ENCODE results near the gene ZNF516.
"Not testable (repeated sequence)": the region's sequence is repeated elsewhere in the genome, so short reads cannot be mapped to it uniquely, and the experiment has no call there.

The ZNF516 gene

GRCh38 chr18:76490033-76490432 is 5.0 kb downstream of the ZNF516 start:
- DNase-seq (ENCODE audit: low read depth): no peak

GRCh38 chr18:76489081-76489480 is 6.0 kb downstream of the ZNF516 start:
- no peak for DNase-seq (ENCODE audit: low read depth)

GRCh38 chr18:76488190-76488589 is 6.9 kb downstream of the ZNF516 start:
- no peak for DNase-seq (ENCODE audit: low read depth)

- no peak for DNase-seq (ENCODE audit: low read depth)
These were observed 7.3 kb downstream of the ZNF516 start for GRCh38 chr18:76487782-76488181.

- no peak for DNase-seq (ENCODE audit: low read depth)
These were observed 8.0 kb downstream of the ZNF516 start for GRCh38 chr18:76487070-76487469.

- no peak for DNase-seq (ENCODE audit: low read depth)
These were observed 8.5 kb downstream of the ZNF516 start for GRCh38 chr18:76486574-76486973.

- no peak for DNase-seq (ENCODE audit: low read depth)
These were observed 9.0 kb downstream of the ZNF516 start for GRCh38 chr18:76486038-76486437.

GRCh38 chr18:76484749-76485387 is 10.2 kb downstream of the ZNF516 start:
- DNase-seq (ENCODE audit: low read depth): no peak

- DNase-seq (ENCODE audit: low read depth): no peak
These were observed 11.3 kb downstream of the ZNF516 start for GRCh38 chr18:76483780-76484179.

- no peak for DNase-seq (ENCODE audit: low read depth)
These were observed 11.9 kb downstream of the ZNF516 start for GRCh38 chr18:76482971-76483691.

- DNase-seq (ENCODE audit: low read depth): no peak
These were observed 12.8 kb downstream of the ZNF516 start for GRCh38 chr18:76482267-76482666.

GRCh38 chr18:76480913-76481312 is 14.1 kb downstream of the ZNF516 start:
- DNase-seq (ENCODE audit: low read depth): no peak

GRCh38 chr18:76479351-76480238 is 15.4 kb downstream of the ZNF516 start:
- no peak for DNase-seq (ENCODE audit: low read depth)

GRCh38 chr18:76476665-76477561 is 18.1 kb downstream of the ZNF516 start:
- no peak for DNase-seq (ENCODE audit: low read depth)

- DNase-seq (ENCODE audit: low read depth): no peak
These were observed 19.4 kb downstream of the ZNF516 start for GRCh38 chr18:76475450-76476194.

- no peak for DNase-seq (ENCODE audit: low read depth)
These were observed 20.2 kb downstream of the ZNF516 start for GRCh38 chr18:76474824-76475223.

GRCh38 chr18:76473521-76473920 is 21.5 kb downstream of the ZNF516 start:
- not testable (repeated sequence) for DNase-seq (ENCODE audit: low read depth)

GRCh38 chr18:76472829-76473228 is 22.2 kb downstream of the ZNF516 start:
- no peak for DNase-seq (ENCODE audit: low read depth)

- no peak for DNase-seq (ENCODE audit: low read depth)
These were observed 23.4 kb downstream of the ZNF516 start for GRCh38 chr18:76471593-76471992.

GRCh38 chr18:76468345-76469304 is 26.4 kb downstream of the ZNF516 start:
- DNase-seq (ENCODE audit: low read depth): no peak

All from stimulated activated CD8-positive, alpha-beta memory T cell treated with anti-CD3 and anti-CD28 coated beads, Interleukin-7, amount 100 ng/mL, for 24 hours (primary cell).